Measurements from ENCODE around the gene RGS8.

Gene RGS8, protein sequence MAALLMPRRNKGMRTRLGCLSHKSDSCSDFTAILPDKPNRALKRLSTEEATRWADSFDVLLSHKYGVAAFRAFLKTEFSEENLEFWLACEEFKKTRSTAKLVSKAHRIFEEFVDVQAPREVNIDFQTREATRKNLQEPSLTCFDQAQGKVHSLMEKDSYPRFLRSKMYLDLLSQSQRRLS

DNA sequence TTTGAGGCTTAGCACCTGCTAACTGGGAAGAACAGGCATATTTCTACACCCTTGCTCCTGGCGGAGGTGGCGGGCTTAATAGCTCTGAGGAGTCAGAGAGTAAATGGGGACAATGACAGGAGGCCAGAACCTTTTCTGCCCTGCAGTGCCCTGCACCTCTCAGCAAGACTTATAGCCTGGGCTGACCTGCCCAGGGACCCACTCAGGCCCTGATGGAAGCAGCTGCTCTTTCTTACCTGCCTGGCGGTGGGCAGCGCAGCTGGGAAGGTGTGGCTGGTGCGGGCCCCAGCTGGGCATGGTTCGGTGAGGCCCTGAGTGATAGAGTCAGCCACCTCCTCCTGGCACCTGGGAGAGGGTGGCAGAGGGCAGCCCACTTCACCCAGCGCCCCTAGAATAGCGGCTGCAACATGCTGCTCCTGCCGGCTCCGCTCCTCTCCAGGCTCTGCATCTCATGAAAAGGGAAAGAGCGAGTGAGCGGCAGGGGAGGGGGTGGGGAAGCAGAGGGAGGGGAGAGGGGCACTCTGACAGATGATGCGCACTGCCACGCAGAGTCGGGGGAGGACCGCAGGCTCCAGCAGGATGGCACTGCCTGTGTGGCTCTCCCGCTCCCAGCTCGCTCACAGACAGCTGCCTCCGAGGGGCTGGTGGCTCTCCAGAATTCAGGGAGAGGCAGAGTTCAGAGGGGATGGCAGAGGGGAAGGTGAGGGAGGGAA, at the start of gene RGS8:
Gene RGS8 (minus strand): TSS at position 472 of the 713 bp plus-strand sequence. CDS start 14,938 bp downstream, outside the sequence.
- DNase-seq (ENCODE audit: low read depth, low spot score), result no peak

DNA sequence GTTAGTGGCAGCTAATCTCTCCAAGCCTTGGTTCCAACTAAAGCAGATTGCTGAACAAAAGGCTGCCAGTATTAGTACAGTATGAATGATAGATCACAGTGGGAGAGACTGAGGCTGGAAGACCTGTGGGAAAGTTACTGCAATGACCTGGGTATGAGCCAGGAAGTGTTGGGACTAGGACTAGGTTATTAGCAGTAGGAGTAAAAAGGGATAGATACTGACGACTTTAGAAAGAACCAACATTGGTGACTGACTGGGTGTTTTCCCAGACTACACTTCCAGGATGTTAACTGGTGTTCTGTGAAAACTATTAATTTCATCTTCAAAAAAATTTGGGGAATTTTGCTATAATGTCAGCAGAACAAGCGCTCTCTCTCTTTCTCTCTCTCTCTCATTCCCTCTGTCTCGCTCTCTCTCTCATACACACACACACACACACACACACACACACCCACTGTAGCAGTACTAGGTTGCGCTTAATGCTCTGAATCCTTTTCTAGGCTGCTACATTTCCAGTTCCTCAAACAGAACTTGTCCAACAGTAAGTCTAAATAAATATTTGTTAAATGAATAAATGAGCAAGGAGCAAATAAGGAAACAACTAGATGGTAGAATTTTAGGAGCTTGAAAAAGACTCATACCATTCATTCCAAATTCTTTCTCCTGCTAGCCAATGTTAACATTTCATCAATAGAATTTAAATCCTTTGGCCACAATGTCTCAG, 47.6 kb upstream of the RGS8 start:
- no peak for DNase-seq (ENCODE audit: low read depth, low spot score)

DNA sequence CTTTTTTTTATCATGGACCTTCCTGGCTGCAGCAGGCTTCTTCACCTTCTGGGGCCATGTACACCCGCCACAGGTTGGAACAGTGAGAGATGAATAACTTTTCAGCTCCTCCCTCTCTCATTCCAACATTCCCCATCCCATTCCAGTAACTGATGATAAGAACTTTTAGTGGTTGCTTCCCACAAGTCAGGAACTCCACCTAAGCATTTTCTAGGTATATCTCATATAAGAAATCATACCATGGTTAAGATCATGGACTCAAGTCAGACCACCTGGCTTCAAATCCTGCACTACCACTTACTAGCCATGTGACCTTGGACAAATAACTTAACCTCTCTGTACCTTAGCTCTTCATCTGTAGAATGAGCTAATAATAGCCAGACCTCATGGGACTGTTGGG, 42.5 kb upstream of the RGS8 start:
- DNase-seq (ENCODE audit: low read depth, low spot score), result no peak

DNA sequence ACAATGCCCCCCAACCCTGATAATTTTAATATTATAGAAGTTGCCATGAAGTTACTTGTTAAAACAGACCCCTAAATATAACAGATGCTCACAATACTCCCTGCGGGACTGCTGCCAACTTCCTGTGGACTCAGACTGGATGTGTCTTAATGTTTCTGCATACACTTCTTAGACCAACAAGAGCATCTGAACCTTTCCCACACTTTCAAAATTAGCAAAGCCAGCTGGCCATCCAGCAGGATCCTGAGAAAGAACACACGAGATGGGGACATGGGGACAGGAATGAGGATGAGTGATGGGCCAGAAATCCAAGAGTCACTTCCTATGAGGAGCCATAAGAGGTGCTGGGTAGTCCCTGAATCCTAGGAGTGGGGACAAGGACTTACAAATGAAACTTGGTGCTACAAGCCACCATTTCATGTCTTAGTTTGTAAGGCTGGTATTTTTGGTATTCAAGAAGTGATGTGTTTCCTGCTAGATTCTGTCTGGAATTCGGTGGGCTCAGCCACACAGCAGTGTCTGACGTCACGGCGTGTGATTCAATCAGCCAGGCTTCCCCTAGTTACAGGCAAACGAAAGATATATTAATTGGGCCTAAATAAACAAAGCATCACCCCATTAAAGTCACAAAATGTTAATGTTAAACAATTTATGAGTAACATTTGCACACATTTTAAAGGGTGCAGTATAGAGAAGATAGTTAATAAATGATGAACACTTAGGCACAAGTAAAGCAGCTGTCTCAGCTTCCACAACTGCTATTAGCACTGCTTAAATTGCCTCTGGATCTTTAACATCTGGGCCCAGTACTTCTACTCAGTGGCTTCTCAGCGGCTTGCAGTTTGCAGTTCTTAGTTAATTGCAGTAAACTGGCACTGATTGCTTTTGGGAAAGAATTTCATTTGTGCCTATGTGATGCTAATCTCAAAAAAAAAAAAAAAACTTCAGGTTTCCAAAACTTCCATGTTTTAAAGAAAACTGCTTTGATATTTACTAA, 41.2 kb upstream of the RGS8 start:
- DNase-seq (ENCODE audit: low read depth, low spot score), result no peak

DNA sequence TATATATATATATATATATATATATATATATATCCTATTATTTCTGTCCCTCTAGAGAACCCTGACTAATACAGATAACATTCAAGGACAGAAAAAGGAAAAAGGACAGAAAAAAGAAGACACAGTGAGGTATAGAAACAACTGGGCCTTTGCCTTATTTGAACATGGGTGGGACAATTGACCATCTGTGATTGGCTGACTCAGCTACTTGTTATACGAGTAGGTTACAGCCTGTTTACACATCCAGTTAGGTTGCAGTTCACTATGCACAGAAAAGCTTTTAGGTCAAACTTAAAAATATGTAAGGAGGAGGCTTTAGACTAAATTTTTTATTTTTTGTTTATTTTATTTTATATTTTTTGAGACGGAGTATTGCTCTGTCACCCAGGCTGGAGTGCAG, 39.8 kb upstream of the RGS8 start:
- DNase-seq (ENCODE audit: low read depth, low spot score), result no peak

DNA sequence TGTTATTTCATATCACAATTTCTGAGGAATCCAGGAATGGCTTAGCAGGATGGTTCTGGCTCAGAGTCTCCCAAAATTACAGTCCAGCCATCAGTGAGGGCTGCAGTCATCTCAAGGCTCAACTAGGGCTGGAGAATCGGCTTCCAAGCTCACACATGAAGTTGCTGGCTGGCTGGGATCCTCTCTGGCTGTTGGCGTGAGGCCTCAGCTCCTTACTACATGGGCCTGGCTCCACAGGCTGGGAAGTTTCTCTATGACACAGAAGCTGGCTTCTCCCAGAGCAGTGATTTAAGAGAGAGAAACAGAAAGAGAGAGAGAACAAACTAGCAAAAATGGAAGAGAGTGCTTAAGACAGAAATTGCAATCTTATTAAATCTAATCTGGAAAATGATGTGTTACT, 38.8 kb upstream of the RGS8 start:
- no peak for DNase-seq (ENCODE audit: low read depth, low spot score)

DNA sequence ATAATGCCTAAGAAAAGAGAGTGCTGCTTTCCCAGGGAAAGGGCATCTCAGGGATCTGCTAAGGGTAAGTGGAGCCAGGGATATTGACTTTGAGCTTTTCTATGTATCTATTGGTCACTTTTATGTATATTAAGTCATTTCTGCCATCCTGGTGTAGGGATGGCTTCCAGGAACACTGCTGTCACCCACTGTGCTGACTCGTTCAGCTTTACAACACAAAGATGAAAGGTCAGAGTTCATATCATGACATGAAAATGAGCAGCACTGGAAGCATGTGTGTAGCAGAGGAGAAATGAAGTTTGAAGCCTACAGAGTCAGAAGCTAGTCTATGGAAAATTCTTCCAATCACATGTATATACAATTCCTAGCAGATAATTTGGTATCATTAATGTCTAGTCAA, 37.1 kb upstream of the RGS8 start:
- no peak for DNase-seq (ENCODE audit: low read depth, low spot score)

DNA sequence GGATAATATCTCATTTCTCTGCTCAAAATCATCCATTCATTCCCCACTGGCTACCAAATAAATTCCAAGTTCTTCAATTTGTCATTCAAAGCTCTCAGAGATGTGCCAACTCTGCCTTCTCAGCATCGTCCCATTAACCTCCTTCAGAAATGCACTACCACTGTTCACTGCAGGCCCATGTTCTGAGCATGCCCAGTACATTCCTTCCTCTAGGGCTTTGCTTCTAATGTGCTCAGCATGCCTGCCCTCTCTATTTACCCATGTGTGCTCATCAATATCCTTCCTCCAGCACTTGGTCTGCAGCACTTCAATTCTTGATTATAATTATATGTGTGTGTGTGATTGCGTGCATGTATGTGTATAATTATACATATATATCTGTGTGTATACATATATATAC, 36.1 kb upstream of the RGS8 start:
- no peak for DNase-seq (ENCODE audit: low read depth, low spot score)

DNA sequence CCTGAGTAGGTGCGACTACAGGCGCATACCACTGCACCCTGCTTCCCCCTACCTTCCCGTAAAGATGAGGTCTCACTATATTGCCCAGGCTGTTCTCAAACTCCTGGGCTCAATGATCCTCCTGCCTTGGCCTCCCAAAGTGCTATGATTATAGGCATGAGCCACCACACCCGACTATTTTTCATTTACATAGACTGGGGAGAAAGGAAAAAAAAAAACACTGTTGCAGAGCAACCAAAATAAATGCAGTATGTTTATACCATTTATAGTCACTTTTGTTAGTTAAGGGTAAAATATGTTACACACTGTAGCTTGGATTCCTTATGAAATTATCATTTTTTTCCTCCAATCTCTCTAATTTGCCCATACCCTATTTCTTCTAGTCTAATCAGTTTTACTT, 35.2 kb upstream of the RGS8 start:
- DNase-seq (ENCODE audit: low read depth, low spot score), result no peak

DNA sequence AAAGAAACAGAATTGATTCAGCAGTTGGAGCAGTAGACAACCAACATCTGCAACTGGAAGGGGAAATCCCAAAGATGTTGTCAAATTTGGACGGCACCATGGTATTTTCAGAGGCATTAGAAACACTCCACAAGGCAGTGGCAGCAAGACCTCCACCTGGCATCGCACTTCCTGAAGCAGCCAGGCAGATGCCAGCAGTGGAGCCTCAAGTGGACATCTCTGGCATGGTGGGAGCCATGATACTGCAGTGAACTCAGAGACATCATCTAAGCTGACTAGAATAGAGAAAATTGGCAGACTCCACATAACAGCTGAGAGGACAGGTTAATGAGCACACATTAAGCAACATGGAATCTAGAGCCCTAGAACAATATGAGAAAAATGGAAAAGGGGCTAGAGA, 33.9 kb upstream of the RGS8 start:
- DNase-seq (ENCODE audit: low read depth, low spot score), result no peak

DNA sequence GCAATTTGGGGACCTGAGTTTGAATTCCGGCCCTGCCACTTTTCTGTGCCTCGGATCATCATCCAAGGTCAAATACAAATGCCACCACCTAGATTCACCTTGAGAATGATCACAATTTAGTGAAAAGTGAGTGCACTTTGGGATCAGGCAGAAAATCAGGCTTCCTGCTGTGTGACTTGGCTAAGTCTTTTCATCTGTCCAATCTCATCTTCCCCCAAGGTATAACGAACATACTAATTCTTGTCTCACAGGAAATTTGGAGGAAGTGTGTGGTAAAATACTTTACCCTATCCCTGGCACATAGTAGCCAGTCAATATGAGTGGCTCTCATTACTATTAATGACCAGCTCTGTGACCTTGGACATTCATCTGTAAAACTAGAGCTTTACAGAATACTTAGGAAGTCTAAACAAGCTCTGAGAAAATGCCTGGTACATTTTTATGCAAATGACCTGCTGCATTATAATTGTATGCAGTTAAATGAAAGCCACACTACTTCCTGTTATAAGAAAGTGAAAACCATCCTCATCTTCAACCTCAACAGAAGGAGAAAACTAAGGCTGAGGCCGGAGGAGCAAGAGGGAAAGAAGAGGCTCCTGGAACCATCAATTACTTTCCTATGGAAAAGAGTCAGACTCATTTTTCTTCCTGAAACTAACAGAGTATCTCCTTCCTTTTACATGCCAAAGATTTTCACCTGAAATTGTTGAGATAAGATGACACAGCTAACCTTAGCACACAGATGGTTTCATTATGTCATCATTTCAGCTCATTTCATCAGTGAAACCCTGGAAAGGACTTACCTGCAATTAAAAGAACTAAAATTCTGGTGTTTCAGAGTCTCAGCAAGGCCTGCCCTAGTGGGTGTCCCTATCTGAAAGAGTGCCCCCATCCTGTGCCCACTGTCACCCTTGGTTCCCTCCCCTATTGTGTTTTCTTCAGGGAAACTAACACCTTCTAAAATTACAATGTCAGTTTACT, 32.6 kb upstream of the RGS8 start:
- no peak for DNase-seq (ENCODE audit: low read depth, low spot score)

DNA sequence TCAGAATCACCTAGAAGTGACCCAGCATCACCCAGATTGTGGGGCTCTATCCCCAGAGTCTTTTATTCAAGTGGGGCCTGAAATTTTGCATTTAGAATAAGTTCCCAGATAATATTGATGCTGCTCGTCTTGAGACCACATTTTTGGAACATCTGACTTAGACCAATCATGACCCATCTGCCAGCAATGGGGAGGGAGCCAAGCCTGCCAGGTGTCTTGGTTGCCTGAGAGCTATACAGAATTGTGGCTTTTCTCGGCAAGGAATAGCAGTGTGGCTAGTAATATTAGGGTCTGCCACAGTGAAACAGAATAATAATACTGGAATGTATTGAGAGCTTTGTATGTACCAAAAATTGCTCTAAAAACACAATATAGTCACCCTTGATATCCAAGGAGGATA, 31.1 kb upstream of the RGS8 start:
- DNase-seq (ENCODE audit: low read depth, low spot score), result no peak

DNA sequence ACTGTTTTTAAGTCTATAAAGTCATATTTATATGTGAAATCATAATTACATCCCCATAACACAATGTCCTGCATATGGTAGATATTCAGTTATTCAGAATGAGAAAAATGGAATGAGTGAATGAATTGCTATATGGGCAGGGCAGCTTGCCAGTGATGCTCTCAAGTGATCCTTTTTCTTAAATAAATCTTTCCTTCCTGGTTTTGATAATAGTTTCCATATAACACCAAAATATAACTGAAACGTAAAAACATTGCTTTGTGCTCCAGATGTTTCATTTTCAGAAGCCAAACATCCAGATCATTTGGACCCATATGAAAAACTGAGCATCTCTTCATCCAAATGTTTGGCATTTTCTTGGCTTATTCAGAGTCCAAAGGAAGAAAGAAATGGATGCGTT, 30.2 kb upstream of the RGS8 start:
- no peak for DNase-seq (ENCODE audit: low read depth, low spot score)

DNA sequence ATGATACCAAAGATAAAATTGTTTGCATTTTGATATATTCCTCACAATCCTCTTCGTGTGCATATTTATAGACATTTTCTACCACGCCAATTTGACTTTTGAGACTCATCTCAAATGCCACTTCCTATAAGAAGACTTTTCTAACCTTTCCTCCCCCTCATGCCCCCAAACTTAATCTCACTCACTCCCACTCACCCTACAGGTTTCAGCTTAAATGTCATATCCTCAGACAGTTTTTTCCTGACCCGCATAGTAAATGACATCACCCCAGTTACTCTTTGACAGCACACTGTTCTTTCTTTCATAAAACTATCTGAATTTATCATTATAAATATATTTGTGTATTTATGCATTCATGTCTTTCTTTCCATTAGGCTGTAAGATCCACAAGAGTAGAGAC, 29.6 kb upstream of the RGS8 start:
- no peak for DNase-seq (ENCODE audit: low read depth, low spot score)

DNA sequence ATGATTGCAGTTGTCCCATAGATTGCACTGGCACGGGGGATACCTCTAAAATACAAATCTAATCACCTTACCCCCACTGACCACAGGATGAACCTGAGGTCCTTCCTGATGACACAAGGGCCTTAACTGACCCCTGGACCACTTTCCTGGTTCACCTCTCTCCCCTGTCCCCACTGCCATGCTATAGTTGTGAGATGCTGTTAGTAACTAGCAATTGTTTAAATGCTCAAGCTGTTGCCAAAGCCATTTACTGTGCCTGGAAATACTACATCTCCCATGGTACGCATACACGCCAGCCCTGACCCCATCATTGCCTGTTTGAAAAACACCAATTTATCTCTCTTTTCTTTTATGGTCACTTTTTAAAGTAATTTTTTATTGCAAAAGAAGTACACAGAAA, 29.1 kb upstream of the RGS8 start:
- DNase-seq (ENCODE audit: low read depth, low spot score), result no peak

DNA sequence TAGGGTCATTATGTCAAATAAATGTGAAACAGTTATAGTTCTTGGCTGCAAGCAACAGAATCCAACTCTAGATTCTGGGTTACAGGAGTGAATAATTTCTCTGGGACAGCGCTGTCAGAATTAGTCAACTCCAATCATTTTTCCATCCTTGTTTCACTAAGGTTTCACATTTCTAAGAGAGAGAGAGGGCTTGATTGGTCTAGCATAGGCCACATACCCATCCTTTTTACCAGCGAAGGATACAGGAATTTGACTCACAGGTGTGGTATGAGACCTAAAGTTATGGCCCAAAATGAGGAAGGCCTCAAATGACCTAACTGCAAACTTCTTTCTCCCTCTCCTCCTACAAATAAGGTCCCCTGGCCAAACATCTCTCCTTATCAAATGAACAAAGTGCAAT, 25.5 kb upstream of the RGS8 start:
- DNase-seq (ENCODE audit: low read depth, low spot score), result no peak

DNA sequence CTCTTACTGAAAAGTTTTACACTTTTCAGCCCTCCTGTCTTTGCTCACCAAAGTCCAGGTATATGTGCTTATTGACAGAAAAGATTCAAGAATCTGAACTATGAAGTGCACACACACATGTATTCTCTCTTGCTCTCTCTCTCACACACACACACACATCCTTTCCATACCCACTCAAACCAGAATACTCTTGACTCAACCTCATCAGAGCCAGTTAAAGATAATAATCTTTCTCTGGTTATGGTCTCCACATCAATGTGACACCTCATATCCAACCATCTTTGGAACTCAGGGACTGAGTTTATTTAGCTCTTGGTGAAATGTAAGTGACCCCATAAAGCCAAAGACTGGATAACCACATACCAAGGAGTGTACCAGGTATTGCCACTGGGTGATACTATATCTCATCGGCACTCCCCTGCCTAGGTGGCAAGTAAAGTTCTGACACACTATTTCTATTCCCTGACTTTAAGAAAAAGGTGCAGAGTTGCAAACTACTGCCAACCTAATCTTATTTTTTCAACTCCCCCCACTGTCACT, 24.9 kb upstream of the RGS8 start:
- DNase-seq (ENCODE audit: low read depth, low spot score), result no peak

DNA sequence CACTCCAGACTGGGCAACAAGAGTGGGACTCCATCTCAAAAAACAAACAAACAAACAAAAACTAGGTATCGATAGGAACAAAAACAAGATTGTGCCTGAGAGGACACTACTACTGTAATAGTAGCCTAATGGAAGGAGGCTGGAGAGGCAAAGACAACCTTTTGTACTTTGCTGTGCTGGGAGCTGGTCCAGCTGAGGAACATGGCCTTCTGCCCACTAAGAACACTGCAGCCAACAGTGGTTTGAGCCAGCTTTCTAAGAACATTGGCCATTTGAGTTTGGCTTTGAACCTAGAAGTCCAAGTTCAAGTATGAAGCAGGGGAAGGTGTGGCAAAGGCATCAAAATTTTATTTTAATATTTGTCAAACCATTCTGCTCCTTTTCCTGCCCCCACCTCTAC, 22.7 kb upstream of the RGS8 start:
- DNase-seq (ENCODE audit: low read depth, low spot score), result no peak

DNA sequence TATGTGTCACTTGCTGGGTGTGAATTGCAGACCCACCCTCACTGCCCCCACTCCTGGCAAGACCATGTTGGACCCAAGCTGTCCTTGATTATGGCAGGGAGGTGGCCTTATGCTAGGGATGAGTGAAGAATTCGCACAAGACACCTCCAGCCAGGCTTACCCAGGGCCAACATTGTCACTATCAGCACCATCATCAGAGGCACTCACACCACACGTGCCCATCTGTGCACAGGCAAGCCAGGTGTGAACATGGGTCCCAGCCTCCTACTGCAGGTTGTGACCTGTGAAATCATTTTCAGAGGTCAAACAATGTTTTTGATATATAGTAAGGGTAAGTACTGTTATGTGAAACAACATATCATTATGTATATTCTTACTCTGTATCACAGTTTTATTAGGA, 20.3 kb upstream of the RGS8 start:
- DNase-seq (ENCODE audit: low read depth, low spot score), result no peak

DNA sequence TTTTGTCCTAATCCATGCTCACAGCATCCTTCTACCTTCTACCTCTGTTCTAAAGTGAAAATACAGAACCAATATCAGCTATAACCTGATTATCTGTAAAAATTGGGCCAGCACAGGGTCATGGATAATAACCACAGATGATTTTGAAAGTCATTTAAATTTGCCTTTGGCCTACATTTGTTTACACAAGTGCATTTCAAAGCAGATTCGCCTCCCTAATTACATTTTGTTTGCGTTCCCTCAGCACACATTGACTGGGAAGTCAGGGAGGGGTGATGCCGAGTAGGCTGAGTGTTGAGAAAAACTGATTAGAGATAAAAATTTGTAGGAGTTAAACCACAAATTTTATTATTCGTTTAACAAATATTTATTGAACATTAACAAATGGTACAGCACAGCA, 19.2 kb upstream of the RGS8 start:
- no peak for DNase-seq (ENCODE audit: low read depth, low spot score)
